GM23338 (cell line): ENCODE results near the gene TOE1. TPM values are rescaled to one million over a fixed set of nuclear protein-coding genes. Genes with fewer than 3 reads are reported as not detected.

ENCODE experiments used
- ATAC-seq: fragments of 200-7000 bp; cut with Tn5 transposase; 3 replicates; pipeline ENCODE4 v1.9.1; 2020
- DNase-seq: peaks from one replicate; pipeline ENCODE4 v3.0.0-alpha.2; 2015; ENCODE audit warnings: low spot score
- H2AFZ ChIP-seq: fragments of 200-600 bp; sonication (generic); 2 replicates; pipeline ENCODE4 v1.8.0; 2016; ENCODE audit warnings: antibody characterized with exemption, mild to moderate bottlenecking, moderate library complexity
- H3F3A ChIP-seq: fragments of 200-600 bp; sonication (generic); replicated peaks from 2 replicates; pipeline ENCODE4 v1.8.0; 2017; ENCODE audit warnings: antibody characterized with exemption, mixed run types, low read depth
- H3K27ac ChIP-seq: fragments of 200-600 bp; sonication (generic); 2 replicates; pipeline ENCODE4 v1.6.1; 2016; ENCODE audit warnings: low read depth
- H3K27me3 ChIP-seq: fragments of 200-600 bp; sonication (generic); 2 replicates; pipeline ENCODE4 v1.8.0; 2016; ENCODE audit warnings: mild to moderate bottlenecking, mixed run types, moderate library complexity; ENCODE audit not compliant: insufficient read depth
- H3K36me3 ChIP-seq: fragments of 200-600 bp; sonication (generic); 2 replicates; pipeline ENCODE4 v1.8.0; 2016; ENCODE audit warnings: mild to moderate bottlenecking; ENCODE audit not compliant: insufficient read depth
- H3K4me1 ChIP-seq: fragments of 200-600 bp; sonication (generic); 2 replicates; pipeline ENCODE4 v1.8.0; 2016; ENCODE audit warnings: mild to moderate bottlenecking, moderate library complexity; ENCODE audit not compliant: insufficient read depth
- H3K4me2 ChIP-seq: fragments of 200-600 bp; sonication (generic); 2 replicates; pipeline ENCODE4 v1.7.1; 2017; ENCODE audit warnings: mixed run types
- H3K4me3 ChIP-seq: fragments of 200-600 bp; sonication (generic); 2 replicates; pipeline ENCODE4 v1.6.1; 2016; ENCODE audit warnings: mixed run types
- H3K79me2 ChIP-seq: fragments of 200-600 bp; sonication (generic); replicated peaks from 2 replicates; pipeline ENCODE4 v1.8.0; 2017; ENCODE audit warnings: mild to moderate bottlenecking; ENCODE audit not compliant: insufficient read depth
- H3K9me2 ChIP-seq: fragments of 200-600 bp; sonication (generic); 2 replicates; pipeline ENCODE4 v1.8.0; 2017; ENCODE audit not compliant: insufficient read depth
- H4K20me1 ChIP-seq: fragments of 200-600 bp; sonication (generic); replicated peaks from 2 replicates; pipeline ENCODE4 v1.8.0; 2017; ENCODE audit warnings: mild to moderate bottlenecking; ENCODE audit not compliant: insufficient read depth
- H3K27ac Mint-ChIP-seq: 2 replicates; pipeline ENCODE4 v1.8.0; 2020; ENCODE audit warnings: inconsistent platforms, mild to moderate bottlenecking, moderate library complexity, mixed read lengths
- H3K27me3 Mint-ChIP-seq: 3 replicates; pipeline ENCODE4 v1.8.0; 2022; ENCODE audit warnings: low read depth, mild to moderate bottlenecking, moderate library complexity, mixed read lengths, inconsistent platforms; ENCODE audit not compliant: insufficient read depth, poor library complexity
- H3K36me3 Mint-ChIP-seq: 3 replicates; pipeline ENCODE4 v1.8.0; 2021; ENCODE audit warnings: low read depth, mild to moderate bottlenecking, inconsistent platforms, moderate library complexity, mixed read lengths
- H3K4me1 Mint-ChIP-seq: 3 replicates; pipeline ENCODE4 v1.8.0; 2020; ENCODE audit warnings: mild to moderate bottlenecking, inconsistent platforms, mixed read lengths
- H3K4me3 Mint-ChIP-seq: 3 replicates; pipeline ENCODE4 v1.8.0; 2021; ENCODE audit warnings: moderate library complexity, mild to moderate bottlenecking, inconsistent platforms, mixed read lengths
- H3K9me3 Mint-ChIP-seq: 3 replicates; pipeline ENCODE4 v1.8.0; 2020; ENCODE audit warnings: moderate library complexity, mild to moderate bottlenecking, inconsistent platforms, mixed read lengths
- CREB1 ChIP-seq: fragments of 250-450 bp; sonication (Bioruptor Pico); IDR thresholded peaks from 2 replicates; pipeline ENCODE4 v1.5.0; 2020; ENCODE audit warnings: low read depth, mild to moderate bottlenecking, moderate library complexity
- EZH2phosphoT487 ChIP-seq: fragments of 200-600 bp; sonication (generic); IDR thresholded peaks from one replicate; pipeline ENCODE4 v1.8.1; 2018; ENCODE audit warnings: antibody characterized with exemption; ENCODE audit not compliant: unreplicated experiment
- NANOG ChIP-seq: IDR thresholded peaks from 2 replicates; pipeline ENCODE4 v1.6.1; 2016; ENCODE audit warnings: antibody characterized with exemption, borderline replicate concordance
- STAT1 ChIP-seq: IDR thresholded peaks from one replicate; pipeline ENCODE4 v1.6.1; 2016; ENCODE audit warnings: antibody characterized with exemption; ENCODE audit not compliant: unreplicated experiment
- ZNF114 ChIP-seq: fragments of 250-450 bp; sonication (Bioruptor Pico); IDR thresholded peaks from 2 replicates; pipeline ENCODE4 v1.5.0; 2020; ENCODE audit warnings: mild to moderate bottlenecking, moderate library complexity
- ZNF331 ChIP-seq: fragments of 250-450 bp; sonication (Bioruptor Pico); IDR thresholded peaks from 2 replicates; pipeline ENCODE4 v1.5.0; 2020; ENCODE audit warnings: low read depth, mild to moderate bottlenecking, moderate library complexity
- polyA plus RNA-seq: library from polyadenylated mRNA; unstranded; fragments of >200 nt; fragmentation: Nextera tagmentation; extraction: Ambion mirVana; gene quantifications from 2 replicates; pipeline ENCODE4 v1.2.1, GENCODE V29; 2016
- total RNA-seq: library from RNA; depleted of rRNA; stranded (reverse); fragments of >200 nt; shearing (Covaris generic); gene quantifications from 2 replicates; pipeline ENCODE4 v1.2.3, GENCODE V29; 2014
- TF ChIP-seq, protein P1 (sequence below): IDR thresholded peaks from one replicate; pipeline ENCODE4 v1.6.1; 2018; ENCODE audit warnings: antibody characterized with exemption; ENCODE audit not compliant: unreplicated experiment
- TF ChIP-seq, protein P2 (sequence below): fragments of 250-450 bp; sonication (Bioruptor Pico); IDR thresholded peaks from 2 replicates; pipeline ENCODE4 v1.5.0; 2020; ENCODE audit warnings: mild to moderate bottlenecking, moderate library complexity

TOE1 gene
- total and polyA plus RNA-seq, 2 experiments from 2014 or later: 9.1 to 18.4 TPM

DNA sequence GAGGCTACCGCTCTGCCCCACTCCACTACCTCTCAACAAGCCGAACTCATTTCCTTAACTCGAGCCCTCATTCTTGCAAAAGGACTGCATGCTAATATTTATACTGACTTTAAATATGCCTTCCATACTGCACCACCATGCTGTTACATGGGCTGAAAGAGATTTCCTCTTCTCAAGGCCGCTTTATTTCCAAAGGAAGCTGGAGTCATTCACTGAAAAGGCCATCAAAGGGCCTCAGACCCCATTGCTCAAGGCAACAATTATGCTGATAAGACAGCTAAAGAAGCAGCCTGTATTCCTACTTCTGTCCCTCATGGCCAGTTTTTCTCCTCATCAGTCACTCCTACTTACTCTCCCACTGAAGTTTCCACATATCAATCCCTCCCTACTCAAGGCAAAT lies 20.2 kb upstream of the TOE1 start:
- Histone ChIP-seq H3K4me1 (peaks cover 32% of the 10 kb centered on the region), H3K79me2 (no peaks in the 10 kb centered on the region), H3K36me3 (no peaks in the 10 kb centered on the region), H3K27ac (no peak overlapping the region), H2AFZ (peak overlapping the region; percentile 72; the same call in 1 of the 2 replicates), H3K27me3 (no peaks in the 10 kb centered on the region), H3K4me3 (no peak overlapping the region), H3K4me2 (peak overlapping the region; percentile 44; the same call in 1 of the 2 replicates), H3F3A (no peaks in the 10 kb centered on the region), H4K20me1 (no peaks in the 10 kb centered on the region), H3K9me2 (no peaks in the 10 kb centered on the region)
- Mint-ChIP-seq H3K4me3 (no peak overlapping the region), H3K27me3 (peaks cover 5% of the 10 kb centered on the region), H3K36me3 (peaks cover 6% of the 10 kb centered on the region; the same call in 1 of the 3 replicates), H3K27ac (no peak overlapping the region), H3K9me3 (peaks cover 5% of the 10 kb centered on the region; the same call in 2 of the 3 replicates), H3K4me1 (peaks cover 19% of the 10 kb centered on the region)
- TF ChIP-seq ZNF331 (no peak), EZH2phosphoT487 (no peak), NANOG (no peak), CREB1 (CRISPR knock-in tag) (no peak), STAT1 (no peak), ZNF114 (CRISPR knock-in tag) (no peak)
- TF ChIP-seq, protein P1, sequence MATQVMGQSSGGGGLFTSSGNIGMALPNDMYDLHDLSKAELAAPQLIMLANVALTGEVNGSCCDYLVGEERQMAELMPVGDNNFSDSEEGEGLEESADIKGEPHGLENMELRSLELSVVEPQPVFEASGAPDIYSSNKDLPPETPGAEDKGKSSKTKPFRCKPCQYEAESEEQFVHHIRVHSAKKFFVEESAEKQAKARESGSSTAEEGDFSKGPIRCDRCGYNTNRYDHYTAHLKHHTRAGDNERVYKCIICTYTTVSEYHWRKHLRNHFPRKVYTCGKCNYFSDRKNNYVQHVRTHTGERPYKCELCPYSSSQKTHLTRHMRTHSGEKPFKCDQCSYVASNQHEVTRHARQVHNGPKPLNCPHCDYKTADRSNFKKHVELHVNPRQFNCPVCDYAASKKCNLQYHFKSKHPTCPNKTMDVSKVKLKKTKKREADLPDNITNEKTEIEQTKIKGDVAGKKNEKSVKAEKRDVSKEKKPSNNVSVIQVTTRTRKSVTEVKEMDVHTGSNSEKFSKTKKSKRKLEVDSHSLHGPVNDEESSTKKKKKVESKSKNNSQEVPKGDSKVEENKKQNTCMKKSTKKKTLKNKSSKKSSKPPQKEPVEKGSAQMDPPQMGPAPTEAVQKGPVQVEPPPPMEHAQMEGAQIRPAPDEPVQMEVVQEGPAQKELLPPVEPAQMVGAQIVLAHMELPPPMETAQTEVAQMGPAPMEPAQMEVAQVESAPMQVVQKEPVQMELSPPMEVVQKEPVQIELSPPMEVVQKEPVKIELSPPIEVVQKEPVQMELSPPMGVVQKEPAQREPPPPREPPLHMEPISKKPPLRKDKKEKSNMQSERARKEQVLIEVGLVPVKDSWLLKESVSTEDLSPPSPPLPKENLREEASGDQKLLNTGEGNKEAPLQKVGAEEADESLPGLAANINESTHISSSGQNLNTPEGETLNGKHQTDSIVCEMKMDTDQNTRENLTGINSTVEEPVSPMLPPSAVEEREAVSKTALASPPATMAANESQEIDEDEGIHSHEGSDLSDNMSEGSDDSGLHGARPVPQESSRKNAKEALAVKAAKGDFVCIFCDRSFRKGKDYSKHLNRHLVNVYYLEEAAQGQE: no peak
- TF ChIP-seq, protein P2, sequence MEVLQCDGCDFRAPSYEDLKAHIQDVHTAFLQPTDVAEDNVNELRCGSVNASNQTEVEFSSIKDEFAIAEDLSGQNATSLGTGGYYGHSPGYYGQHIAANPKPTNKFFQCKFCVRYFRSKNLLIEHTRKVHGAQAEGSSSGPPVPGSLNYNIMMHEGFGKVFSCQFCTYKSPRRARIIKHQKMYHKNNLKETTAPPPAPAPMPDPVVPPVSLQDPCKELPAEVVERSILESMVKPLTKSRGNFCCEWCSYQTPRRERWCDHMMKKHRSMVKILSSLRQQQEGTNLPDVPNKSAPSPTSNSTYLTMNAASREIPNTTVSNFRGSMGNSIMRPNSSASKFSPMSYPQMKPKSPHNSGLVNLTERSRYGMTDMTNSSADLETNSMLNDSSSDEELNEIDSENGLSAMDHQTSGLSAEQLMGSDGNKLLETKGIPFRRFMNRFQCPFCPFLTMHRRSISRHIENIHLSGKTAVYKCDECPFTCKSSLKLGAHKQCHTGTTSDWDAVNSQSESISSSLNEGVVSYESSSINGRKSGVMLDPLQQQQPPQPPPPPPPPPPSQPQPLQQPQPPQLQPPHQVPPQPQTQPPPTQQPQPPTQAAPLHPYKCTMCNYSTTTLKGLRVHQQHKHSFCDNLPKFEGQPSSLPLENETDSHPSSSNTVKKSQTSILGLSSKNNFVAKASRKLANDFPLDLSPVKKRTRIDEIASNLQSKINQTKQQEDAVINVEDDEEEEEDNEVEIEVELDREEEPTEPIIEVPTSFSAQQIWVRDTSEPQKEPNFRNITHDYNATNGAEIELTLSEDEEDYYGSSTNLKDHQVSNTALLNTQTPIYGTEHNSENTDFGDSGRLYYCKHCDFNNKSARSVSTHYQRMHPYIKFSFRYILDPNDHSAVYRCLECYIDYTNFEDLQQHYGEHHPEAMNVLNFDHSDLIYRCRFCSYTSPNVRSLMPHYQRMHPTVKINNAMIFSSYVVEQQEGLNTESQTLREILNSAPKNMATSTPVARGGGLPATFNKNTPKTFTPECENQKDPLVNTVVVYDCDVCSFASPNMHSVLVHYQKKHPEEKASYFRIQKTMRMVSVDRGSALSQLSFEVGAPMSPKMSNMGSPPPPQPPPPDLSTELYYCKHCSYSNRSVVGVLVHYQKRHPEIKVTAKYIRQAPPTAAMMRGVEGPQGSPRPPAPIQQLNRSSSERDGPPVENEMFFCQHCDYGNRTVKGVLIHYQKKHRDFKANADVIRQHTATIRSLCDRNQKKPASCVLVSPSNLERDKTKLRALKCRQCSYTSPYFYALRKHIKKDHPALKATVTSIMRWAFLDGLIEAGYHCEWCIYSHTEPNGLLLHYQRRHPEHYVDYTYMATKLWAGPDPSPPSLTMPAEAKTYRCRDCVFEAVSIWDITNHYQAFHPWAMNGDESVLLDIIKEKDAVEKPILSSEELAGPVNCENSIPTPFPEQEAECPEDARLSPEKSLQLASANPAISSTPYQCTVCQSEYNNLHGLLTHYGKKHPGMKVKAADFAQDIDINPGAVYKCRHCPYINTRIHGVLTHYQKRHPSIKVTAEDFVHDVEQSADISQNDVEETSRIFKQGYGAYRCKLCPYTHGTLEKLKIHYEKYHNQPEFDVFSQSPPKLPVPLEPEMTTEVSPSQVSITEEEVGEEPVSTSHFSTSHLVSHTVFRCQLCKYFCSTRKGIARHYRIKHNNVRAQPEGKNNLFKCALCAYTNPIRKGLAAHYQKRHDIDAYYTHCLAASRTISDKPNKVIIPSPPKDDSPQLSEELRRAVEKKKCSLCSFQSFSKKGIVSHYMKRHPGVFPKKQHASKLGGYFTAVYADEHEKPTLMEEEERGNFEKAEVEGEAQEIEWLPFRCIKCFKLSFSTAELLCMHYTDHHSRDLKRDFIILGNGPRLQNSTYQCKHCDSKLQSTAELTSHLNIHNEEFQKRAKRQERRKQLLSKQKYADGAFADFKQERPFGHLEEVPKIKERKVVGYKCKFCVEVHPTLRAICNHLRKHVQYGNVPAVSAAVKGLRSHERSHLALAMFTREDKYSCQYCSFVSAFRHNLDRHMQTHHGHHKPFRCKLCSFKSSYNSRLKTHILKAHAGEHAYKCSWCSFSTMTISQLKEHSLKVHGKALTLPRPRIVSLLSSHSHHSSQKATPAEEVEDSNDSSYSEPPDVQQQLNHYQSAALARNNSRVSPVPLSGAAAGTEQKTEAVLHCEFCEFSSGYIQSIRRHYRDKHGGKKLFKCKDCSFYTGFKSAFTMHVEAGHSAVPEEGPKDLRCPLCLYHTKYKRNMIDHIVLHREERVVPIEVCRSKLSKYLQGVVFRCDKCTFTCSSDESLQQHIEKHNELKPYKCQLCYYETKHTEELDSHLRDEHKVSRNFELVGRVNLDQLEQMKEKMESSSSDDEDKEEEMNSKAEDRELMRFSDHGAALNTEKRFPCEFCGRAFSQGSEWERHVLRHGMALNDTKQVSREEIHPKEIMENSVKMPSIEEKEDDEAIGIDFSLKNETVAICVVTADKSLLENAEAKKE (CRISPR knock-in tag): no peak
- ATAC-seq (no peak), DNase-seq (no peak)
